ENCODE results near the gene LRRC42. TPM values are rescaled to one million over a fixed set of nuclear protein-coding genes. Genes with fewer than 3 reads are reported as not detected.

Gene LRRC42
- total RNA-seq, 1 donor from 2014 or later, result 50.1 TPM

DNA sequence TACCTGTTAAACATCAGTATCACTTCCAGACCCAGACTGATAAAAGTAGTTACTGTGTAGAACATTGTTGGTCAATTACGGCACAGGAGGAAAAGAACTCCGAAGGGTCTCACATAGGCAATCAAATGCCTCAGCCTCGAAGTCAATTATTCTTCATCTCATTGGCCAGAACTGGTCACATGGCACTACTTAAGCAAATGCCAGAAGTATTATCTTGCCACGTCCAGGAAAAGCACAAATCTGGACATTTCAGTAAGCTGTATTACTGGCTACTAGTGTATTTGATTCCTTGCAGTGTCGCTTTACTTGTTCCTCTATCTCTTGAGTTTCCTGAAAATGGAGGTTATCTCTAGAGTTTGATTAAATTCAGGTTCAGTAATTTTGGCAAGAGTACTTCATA is 27.8 kb upstream of the LRRC42 start:
- DNase-seq (ENCODE audit: extremely low spot score, unreplicated experiment), result no peak
- no peak overlapping the region for H3K27ac Mint-ChIP-seq
- H3K9me3 Mint-ChIP-seq, result no peaks in the 10 kb centered on the region
- H3K4me1 Mint-ChIP-seq (ENCODE audit: unreplicated experiment), result peaks cover 8% of the 10 kb centered on the region
- no peak overlapping the region for H3K4me3 Mint-ChIP-seq
- TF ChIP-seq, protein P1, sequence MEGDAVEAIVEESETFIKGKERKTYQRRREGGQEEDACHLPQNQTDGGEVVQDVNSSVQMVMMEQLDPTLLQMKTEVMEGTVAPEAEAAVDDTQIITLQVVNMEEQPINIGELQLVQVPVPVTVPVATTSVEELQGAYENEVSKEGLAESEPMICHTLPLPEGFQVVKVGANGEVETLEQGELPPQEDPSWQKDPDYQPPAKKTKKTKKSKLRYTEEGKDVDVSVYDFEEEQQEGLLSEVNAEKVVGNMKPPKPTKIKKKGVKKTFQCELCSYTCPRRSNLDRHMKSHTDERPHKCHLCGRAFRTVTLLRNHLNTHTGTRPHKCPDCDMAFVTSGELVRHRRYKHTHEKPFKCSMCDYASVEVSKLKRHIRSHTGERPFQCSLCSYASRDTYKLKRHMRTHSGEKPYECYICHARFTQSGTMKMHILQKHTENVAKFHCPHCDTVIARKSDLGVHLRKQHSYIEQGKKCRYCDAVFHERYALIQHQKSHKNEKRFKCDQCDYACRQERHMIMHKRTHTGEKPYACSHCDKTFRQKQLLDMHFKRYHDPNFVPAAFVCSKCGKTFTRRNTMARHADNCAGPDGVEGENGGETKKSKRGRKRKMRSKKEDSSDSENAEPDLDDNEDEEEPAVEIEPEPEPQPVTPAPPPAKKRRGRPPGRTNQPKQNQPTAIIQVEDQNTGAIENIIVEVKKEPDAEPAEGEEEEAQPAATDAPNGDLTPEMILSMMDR (conservative IDR thresholded peaks at IDR 0.05), result no peak
- H3K36me3 Mint-ChIP-seq, result peaks cover 33% of the 10 kb centered on the region
- H3K27me3 Mint-ChIP-seq, result no peaks in the 10 kb centered on the region

DNA sequence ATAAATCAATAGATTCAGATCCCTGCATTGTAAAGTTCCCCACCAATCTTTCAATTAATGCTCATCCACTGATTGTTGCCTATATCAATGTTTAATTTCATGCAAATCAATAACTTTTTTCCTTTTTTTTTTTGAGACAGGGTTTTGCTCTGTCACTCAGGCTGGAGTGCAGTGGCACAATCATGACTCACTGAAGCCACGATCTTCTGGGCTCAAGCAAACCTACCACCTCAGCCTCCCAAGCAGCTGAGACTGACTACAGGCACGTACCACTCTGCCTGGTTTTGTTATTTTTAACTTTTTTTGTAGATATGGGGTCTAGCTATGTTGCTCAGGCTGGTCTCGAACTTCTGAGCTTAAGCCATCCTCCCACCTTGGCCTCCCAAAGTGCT is 26.5 kb upstream of the LRRC42 start:
- Mint-ChIP-seq H3K36me3 (peaks cover 33% of the 10 kb centered on the region), H3K27me3 (no peaks in the 10 kb centered on the region), H3K27ac (no peak overlapping the region), H3K4me1 (ENCODE audit: unreplicated experiment) (no peaks in the 10 kb centered on the region), H3K4me3 (no peak overlapping the region), H3K9me3 (no peaks in the 10 kb centered on the region)
- TF ChIP-seq, protein P1 (conservative IDR thresholded peaks at IDR 0.05), result no peak
- no peak for DNase-seq (ENCODE audit: extremely low spot score, unreplicated experiment)

DNA sequence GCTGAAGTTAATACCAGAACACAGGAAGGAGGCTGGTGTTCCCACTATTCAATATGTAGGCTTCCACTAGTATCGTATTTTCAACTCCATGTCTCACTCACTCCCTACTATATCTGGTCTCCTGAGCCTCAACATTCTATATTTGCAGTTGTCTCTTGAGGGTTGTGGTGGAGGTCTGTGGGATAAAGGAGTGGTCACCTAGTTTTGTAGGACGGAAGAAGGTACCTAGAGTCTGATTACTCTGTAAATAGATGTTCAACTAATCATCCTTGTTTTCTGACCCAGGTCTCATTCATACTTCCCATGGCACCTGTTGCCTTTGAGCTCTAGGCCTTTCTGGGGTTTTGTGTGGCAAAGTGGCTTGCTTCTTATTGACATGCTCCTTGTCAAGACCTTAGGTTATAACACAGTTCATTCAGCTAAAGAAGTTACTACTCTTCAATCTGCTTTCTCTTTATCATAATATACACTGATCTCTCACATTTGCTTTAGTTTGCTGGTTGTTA is 18.7 kb upstream of the LRRC42 start:
- Mint-ChIP-seq H3K27ac (no peak overlapping the region), H3K27me3 (no peaks in the 10 kb centered on the region), H3K9me3 (no peaks in the 10 kb centered on the region), H3K36me3 (peaks cover 29% of the 10 kb centered on the region), H3K4me3 (no peak overlapping the region), H3K4me1 (ENCODE audit: unreplicated experiment) (peaks cover 6% of the 10 kb centered on the region)
- TF ChIP-seq, protein P1 (conservative IDR thresholded peaks at IDR 0.05), result no peak
- DNase-seq (ENCODE audit: extremely low spot score, unreplicated experiment), result no peak

DNA sequence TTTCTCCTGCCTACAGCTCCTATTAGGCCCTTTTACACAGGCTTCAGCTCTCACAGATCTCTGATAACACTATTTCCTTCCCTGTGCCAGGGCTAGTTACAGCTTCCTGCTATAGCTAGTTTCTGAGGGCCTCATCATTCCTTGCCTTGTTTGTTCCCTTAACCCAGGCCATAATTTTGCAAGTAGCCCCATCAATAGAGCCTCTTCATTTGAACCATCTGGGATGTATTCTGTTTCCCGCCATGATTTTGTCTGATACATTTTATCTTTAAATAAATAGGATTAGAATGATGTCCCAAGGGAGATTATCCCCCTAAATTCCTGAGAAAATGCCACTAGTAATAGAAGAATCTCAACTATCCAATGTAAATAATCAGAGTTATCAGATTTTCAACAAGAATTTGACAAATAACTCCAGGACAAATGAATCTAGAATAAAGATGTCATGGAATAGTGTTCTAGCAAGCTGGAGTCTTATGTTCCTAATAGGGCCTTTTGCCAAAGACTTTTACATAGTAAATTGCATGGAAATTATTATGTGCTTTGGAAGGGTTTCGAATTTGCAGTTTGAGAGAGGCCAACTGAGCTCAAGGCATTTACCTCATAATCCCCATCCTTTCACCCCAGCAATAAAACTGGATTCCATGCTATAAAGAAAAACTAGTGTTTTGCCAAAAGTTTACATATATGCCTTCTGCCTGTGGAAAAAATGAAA is 16.7 kb upstream of the LRRC42 start:
- H3K4me1 Mint-ChIP-seq (ENCODE audit: unreplicated experiment), result peaks cover 6% of the 10 kb centered on the region
- no peaks in the 10 kb centered on the region for H3K9me3 Mint-ChIP-seq
- no peak for DNase-seq (ENCODE audit: extremely low spot score, unreplicated experiment)
- H3K4me3 Mint-ChIP-seq, result no peak overlapping the region
- peaks cover 36% of the 10 kb centered on the region for H3K36me3 Mint-ChIP-seq
- no peak overlapping the region for H3K27ac Mint-ChIP-seq
- no peaks in the 10 kb centered on the region for H3K27me3 Mint-ChIP-seq
- TF ChIP-seq, protein P1 (conservative IDR thresholded peaks at IDR 0.05), result no peak

DNA sequence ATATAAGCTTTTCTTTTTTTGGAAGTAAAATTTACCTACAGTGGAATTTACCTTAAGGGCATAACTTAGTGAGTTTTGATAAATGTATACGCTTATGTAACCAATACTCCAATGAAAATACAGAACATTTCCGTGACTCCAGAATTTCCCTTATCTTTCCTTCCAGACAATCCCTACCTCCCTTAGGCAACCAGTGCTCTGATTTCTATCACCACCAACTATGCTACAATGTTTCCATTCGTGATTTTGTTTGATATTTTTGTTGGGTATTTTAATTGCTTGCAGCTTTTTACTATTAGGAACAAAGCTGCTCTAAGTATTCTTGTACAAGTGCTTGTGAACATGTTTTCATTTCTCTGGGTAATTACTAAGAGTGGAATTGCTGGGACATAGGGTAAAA is 15.2 kb upstream of the LRRC42 start:
- Mint-ChIP-seq H3K4me1 (ENCODE audit: unreplicated experiment) (peaks cover 6% of the 10 kb centered on the region), H3K4me3 (no peak overlapping the region), H3K27ac (no peak overlapping the region), H3K9me3 (no peaks in the 10 kb centered on the region), H3K36me3 (peaks cover 42% of the 10 kb centered on the region), H3K27me3 (no peaks in the 10 kb centered on the region)
- TF ChIP-seq, protein P1 (conservative IDR thresholded peaks at IDR 0.05), result no peak
- DNase-seq (ENCODE audit: extremely low spot score, unreplicated experiment), result no peak
